Activated T-helper 1 cell treated with anti-CD3 and anti-CD28 coated beads, Interleukin-2, amount 50 U/mL, for 16 hours (primary cell): ENCODE data around the gene SRSF6.
"Not testable (repeated sequence)": the region's sequence is repeated elsewhere in the genome, so short reads cannot be mapped to it uniquely, and the experiment has no call there.

ENCODE experiments used
- DNase-seq, 2 donors: peaks; one replicate each; pipeline ENCODE4 v3.0.0-alpha.2; 2020; ENCODE audit warnings: low read depth in 1 of 2, low spot score in 1 of 2

Gene SRSF6

DNA sequence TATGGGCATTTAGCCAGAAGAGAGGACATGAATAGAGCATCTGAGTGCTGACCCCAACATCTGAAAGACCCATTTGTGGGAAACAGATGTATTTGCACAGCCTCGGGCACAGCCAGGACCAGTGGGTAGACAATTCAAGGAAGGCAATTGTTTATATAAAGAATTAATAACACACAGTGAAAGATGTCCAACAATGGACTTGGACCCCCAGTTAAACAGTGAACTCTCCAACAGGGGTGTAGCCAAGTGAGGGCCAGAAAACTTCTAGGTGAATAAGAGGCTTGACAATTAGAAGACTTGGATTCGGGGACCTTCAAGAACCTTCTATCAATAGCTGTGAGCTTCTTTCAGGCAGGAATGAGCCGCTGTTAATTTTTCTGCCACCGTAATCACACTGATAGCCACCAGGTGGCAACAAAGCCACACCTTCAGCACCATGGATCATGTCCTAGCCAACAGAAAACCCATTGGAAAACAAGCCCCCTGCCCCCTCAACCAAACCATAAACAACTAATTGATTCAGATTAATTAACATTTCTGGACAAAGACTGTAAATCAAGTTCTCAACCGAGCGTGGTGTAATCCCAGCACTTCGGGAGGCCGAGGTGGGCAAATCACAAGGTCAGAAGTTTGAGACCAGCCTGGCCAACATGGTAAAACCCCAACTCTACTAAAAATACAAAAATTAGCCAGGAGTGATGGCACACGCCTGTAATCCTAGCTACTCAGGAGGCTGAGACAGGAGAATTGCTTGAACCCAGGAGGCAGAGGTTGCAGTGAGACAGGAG is 8.8 kb upstream of the SRSF6 start:
- no peak for DNase-seq

- no peak for DNase-seq
These were observed 6.6 kb upstream of the SRSF6 start for GRCh38 chr20:43450841-43451799.

GRCh38 chr20:43452404-43453126 is 5.1 kb upstream of the SRSF6 start:
- DNase-seq, result no peak

DNA sequence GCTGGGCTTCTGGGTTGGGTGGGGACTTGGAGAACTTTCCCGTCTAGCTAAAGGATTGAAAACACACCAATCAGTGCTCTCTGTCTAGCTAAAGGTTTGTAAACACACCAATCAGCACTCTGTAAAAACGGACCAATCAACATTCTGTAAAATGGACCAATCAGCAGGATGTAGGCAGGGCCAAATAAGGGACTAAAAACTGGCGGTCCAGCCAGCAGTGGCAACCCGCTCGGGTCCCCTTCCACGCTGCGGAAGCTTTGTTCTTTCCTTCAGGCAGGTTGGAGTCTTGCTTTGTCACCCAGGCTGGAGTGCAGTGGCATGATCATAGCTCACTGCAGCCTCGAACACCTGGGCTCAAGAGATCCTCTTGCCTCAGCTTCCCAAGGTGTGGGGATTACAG is 1.4 kb upstream of the SRSF6 start:
- DNase-seq, result not testable (repeated sequence)

- DNase-seq, result peak; percentile 69 to 74
These were observed 672 bp upstream of the SRSF6 start for GRCh38 chr20:43456809-43457639.

DNA sequence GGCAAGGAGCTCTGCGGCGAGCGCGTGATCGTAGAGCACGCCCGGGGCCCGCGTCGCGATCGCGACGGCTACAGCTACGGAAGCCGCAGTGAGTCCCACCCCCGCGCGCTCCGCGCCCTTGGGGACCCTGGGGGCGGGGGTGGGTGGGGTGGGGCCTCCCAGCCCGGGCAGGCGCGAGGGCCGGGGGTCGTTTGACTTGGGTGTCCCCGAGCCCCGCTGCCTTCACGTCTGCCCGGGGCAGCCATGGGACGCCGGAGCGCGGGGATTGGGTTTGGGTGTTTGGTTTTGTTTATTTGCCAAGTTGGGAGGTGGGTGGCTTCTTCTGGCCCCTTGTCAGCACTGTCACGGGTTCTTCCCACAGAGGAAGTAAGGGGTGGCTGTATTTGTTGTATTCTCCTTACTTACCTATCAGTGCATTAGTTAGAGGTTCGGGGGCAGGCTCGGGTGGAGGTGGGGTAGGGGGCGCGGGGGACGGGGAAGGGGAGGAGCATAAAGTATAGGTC is 777 bp downstream of the SRSF6 start:
- DNase-seq, result no peak

DNA sequence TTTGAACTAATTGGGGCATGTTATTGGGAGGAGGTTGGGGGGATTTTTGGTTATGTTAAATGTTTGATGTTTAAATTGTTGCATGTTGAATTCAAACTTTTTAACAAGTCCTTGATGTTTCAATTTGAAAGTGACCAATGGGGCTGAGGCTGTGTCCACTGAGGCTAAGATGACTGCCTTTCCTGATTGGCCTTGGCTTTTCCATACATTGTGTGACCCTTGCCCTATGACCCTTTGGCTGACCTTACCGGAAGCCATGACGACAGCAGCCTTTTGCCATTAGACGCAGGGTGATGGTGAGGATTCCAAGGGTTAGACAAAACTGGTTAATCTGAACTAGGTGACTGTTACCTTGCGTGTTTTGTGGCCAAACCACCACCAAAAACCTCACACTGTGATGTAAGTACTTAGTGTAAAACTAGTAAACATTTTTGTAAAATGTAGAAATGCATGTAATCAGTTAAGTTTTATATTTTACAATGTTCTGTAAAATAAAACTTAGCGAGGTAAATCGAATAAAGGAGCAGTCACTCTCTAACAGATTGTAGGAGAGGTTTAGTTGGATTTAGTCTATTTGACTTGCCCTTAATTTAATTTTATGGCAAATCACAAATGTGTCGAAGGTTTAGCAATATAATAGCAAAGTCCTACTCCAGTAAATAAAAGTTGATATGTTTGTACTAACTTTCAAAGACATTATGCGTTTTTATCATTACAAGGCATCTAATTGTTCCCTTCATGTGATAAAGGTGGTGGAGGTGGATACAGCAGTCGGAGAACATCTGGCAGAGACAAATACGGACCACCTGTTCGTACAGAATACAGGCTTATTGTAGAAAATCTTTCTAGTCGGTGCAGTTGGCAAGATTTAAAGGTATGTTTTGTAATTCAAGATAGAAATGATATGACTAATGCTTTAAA is 1.6 kb downstream of the SRSF6 start:
- DNase-seq, result no peak

DNA sequence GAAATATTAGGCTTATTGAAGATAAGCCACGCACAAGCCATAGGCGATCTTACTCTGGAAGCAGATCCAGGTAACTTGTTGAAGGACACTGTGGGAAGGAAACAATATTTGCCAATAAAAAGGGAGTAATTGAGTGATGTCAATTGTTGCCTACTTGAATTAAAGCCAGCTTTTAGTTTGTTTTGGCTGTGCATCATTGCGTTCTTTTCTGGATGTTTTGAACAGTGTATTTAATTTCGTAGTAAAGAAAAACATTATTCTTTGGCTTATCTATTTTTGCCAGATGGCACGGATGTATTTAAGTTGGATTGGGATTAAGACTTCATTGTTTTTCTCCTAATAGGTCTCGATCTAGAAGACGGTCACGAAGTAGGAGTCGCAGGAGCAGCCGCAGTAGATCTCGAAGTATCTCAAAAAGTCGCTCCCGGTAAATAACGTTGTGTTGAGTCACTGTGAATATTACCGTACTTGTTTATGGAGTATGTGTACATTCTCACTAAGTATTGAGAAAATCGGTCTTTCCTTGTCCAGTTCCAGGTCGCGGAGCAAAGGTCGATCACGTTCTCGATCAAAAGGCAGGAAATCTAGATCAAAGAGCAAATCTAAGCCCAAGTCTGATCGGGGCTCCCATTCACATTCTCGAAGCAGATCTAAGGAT is 2.6 kb downstream of the SRSF6 start:
- no peak for DNase-seq

GRCh38 chr20:43460830-43461200 is 3.1 kb downstream of the SRSF6 start:
- no peak for DNase-seq

DNA sequence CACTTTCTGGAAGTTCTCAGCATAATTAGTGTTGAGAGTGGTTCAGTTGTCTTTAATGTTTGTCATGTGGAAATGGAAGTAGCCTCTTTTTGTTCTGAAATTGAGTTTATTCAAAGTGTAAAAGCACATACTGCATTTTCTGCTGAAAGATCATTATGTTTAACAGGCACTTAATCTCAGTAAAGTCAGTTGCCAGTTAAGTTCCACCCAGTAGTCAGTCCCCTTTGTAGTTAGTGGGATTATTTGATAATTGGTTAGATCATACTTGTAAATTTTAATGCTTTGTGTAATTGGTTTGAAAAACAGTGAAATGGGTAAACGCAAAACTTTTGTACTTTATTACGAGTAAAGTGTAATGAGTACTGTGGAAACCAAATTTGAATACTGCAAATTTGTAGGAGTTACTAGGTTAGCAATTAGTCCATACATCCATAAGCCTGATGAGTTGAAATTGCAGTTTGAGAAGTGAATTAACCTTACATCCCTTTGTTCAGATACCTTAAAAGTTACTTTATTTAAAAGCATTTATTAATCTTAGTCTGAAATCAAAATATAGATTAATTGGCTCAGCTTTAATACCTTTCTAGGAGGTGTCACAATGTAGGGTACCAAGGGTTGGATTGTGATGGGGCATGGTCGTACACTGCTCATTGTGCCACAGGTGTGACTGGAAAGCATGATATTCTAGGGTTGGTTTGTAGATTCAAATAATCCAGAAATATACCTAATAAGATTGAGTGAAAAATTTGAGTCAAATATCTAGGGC is 4.4 kb downstream of the SRSF6 start:
- no peak for DNase-seq

- no peak for DNase-seq
These were observed 5.2 kb downstream of the SRSF6 start for GRCh38 chr20:43462660-43463526.

- DNase-seq, result no peak
These were observed 6.0 kb downstream of the SRSF6 start for GRCh38 chr20:43463527-43464218.

- no peak for DNase-seq
These were observed 6.6 kb downstream of the SRSF6 start for GRCh38 chr20:43464219-43464790.

DNA sequence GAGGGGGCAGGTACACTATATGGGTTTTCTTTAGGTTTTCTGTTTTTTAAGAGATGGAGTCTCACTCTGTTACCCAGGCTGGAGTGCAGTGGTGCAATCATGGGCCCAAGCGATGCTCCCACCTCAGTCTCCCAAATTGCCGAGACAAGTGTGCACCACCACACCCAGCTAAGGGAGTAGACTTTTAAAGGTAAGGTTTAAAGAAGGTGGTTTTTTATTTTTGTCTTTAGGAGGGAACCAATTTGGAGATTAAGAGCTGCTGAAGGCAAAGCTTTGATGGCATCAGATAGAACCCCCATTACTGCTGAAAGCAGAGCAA is 7.9 kb downstream of the SRSF6 start:
- no peak for DNase-seq

- no peak for DNase-seq
These were observed 9.9 kb downstream of the SRSF6 start for GRCh38 chr20:43467589-43467988.

GRCh38 chr20:43472671-43473380 is 15.1 kb downstream of the SRSF6 start:
- DNase-seq, result no peak
